HepG2 (cell line): ENCODE data around the gene MAN2B2. TPM values are rescaled to one million over a fixed set of nuclear protein-coding genes. Genes with fewer than 3 reads are reported as not detected.

Experiments used
- ATAC-seq: fragments of 200-7000 bp; cut with Tn5 transposase; 3 replicates; pipeline ENCODE4 v1.9.1; 2020; ENCODE audit warnings: mild to moderate bottlenecking, moderate library complexity
- BruUV-seq: library from RNA; stranded (reverse); fragments of 400-500 nt; replicated peaks from 2 replicates; lab custom pipeline; 2021; lab: Mats Ljungman, UMichigan
- CTCF ChIA-PET: fragments of 300-600 bp; formaldehyde crosslinking; extraction: SDS; loops from one replicate; lab custom pipeline; 2021; ENCODE audit warnings: low total read pairs, inconsistent platforms, low intra/inter-chr PET ratio; lab: Yijun Ruan, JAX
- POLR2A ChIA-PET: fragments of 350-600 bp; sonication (Branson Sonifier 250); formaldehyde crosslinking; loops from one replicate; lab custom pipeline; 2020; ENCODE audit warnings: antibody characterized with exemption, inconsistent platforms; lab: Yijun Ruan, JAX
- DNase-seq: peaks from one replicate; pipeline ENCODE4 v3.0.0-alpha.2; 2015; ENCODE audit warnings: low spot score
- FAIRE-seq: peaks from 3 replicates; lab custom pipeline; 2011; peaks lifted over from hg19 to GRCh38; lab: Jason Lieb, UNC
- H2AFZ ChIP-seq: one replicate; pipeline ENCODE4 v1.6.1; 2011; ENCODE audit warnings: low read length, inconsistent platforms
- H3K27ac ChIP-seq: fragments of 300-600 bp; 3 replicates; pipeline ENCODE4 v1.8.0; 2011; ENCODE audit warnings: mixed run types, mild to moderate bottlenecking, mixed read lengths, low read length, inconsistent platforms; ENCODE audit not compliant: insufficient read depth; ENCODE audit errors: extremely low read length
- H3K27me3 ChIP-seq, 2 experiments: fragments of 200-600 bp in 1 of 2; 2 replicates in 1 of 2; 3 replicates in 1 of 2; pipeline versions ENCODE4 v1.6.0 to v1.8.0; 2011; ENCODE audit warnings: low read length in 2 of 2, mild to moderate bottlenecking in 2 of 2, moderate library complexity in 2 of 2, inconsistent platforms in 1 of 2; ENCODE audit not compliant: insufficient read depth in 2 of 2, control insufficient read depth in 1 of 2
- H3K36me3 ChIP-seq, 2 experiments: fragments of 200-600 bp in 1 of 2; replicated peaks in 1 of 2; 2 replicates in 1 of 2; 3 replicates in 1 of 2; pipeline versions ENCODE4 v1.5.1 to v1.8.0; 2011; ENCODE audit warnings: low read length in 2 of 2, inconsistent platforms in 1 of 2; ENCODE audit not compliant: insufficient read depth in 2 of 2, control insufficient read depth in 1 of 2
- H3K4me1 ChIP-seq: 2 replicates; pipeline ENCODE4 v1.5.1; 2012; ENCODE audit warnings: low read length, inconsistent platforms; ENCODE audit not compliant: insufficient read depth
- H3K4me2 ChIP-seq: 2 replicates; pipeline ENCODE4 v1.6.0; 2011; ENCODE audit warnings: low read depth, low read length, inconsistent platforms
- H3K4me3 ChIP-seq, 3 experiments: fragments of 200-600 bp in 1 of 3; sonication (generic), shearing (Covaris generic) in 1 of 3; replicated peaks in 1 of 3; 2 replicates each; pipeline ENCODE4 v1.5.1; 2011 to 2016; ENCODE audit warnings: low read length in 3 of 3, inconsistent platforms in 2 of 3, low read depth in 2 of 3, mild to moderate bottlenecking in 2 of 3, control low read depth in 1 of 3, mixed read lengths in 1 of 3; ENCODE audit not compliant: insufficient read depth in 1 of 3
- H3K79me2 ChIP-seq: one replicate; pipeline ENCODE4 v1.6.1; 2011; ENCODE audit warnings: low read length, inconsistent platforms; ENCODE audit not compliant: insufficient read depth
- H3K9ac ChIP-seq: 2 replicates; pipeline ENCODE4 v1.6.0; 2011; ENCODE audit warnings: mild to moderate bottlenecking, low read depth, low read length, inconsistent platforms; ENCODE audit not compliant: insufficient read depth
- H3K9me3 ChIP-seq: 2 replicates; pipeline ENCODE4 v1.5.1; 2012; ENCODE audit warnings: mild to moderate bottlenecking, low read length
- H4K20me1 ChIP-seq: 2 replicates; pipeline ENCODE4 v1.6.0; 2011; ENCODE audit warnings: inconsistent platforms, mild to moderate bottlenecking, low read length, moderate library complexity; ENCODE audit not compliant: insufficient read depth
- KLF11 ChIP-seq: IDR thresholded peaks from 2 replicates; pipeline ENCODE4 v1.6.1; 2016; ENCODE audit warnings: missing compliant biosample characterization
- KLF13 ChIP-seq: sonication (generic); formaldehyde crosslinking; IDR thresholded peaks from 2 replicates; pipeline ENCODE4 v1.4.0; 2020; ENCODE audit warnings: mild to moderate bottlenecking, missing genetic modification reagents
- NFYC ChIP-seq: IDR thresholded peaks from 2 replicates; pipeline ENCODE4 v1.6.1; 2016; ENCODE audit warnings: missing genetic modification reagents, missing compliant biosample characterization
- NPAS2 ChIP-seq: sonication (generic); formaldehyde crosslinking; IDR thresholded peaks from 2 replicates; pipeline ENCODE4 v1.8.0; 2022; ENCODE audit warnings: mild to moderate bottlenecking, missing genetic modification reagents, borderline replicate concordance
- NR3C1 ChIP-seq: sonication (generic); formaldehyde crosslinking; IDR thresholded peaks from 2 replicates; pipeline ENCODE4 v1.4.0; 2020; ENCODE audit warnings: missing genetic modification reagents
- SP1 ChIP-seq, 2 experiments: fragments of 450-650 bp in 1 of 2; sonication (generic) in 1 of 2; formaldehyde crosslinking in 1 of 2; IDR thresholded peaks; 2 replicates each; pipeline versions ENCODE4 v1.4.0 to v1.6.1; 2016 to 2020; ENCODE audit warnings: missing genetic modification reagents in 1 of 2
- TBX3 ChIP-seq: fragments of 450-650 bp; IDR thresholded peaks from 2 replicates; pipeline ENCODE4 v1.6.1; 2017; ENCODE audit warnings: antibody characterized with exemption, mild to moderate bottlenecking, inconsistent platforms, borderline replicate concordance
- TMF1 ChIP-seq: sonication (generic); formaldehyde crosslinking; IDR thresholded peaks from 2 replicates; pipeline ENCODE4 v1.8.1; 2022; ENCODE audit warnings: low read depth, missing genetic modification reagents
- ZNF329 ChIP-seq: sonication (generic); formaldehyde crosslinking; IDR thresholded peaks from 2 replicates; pipeline ENCODE4 v1.9.0; 2021; ENCODE audit warnings: low read depth, mild to moderate bottlenecking, missing genetic modification reagents
- ZNF451 ChIP-seq: sonication (generic); formaldehyde crosslinking; IDR thresholded peaks from 2 replicates; pipeline ENCODE4 v1.5.0; 2020; ENCODE audit warnings: mild to moderate bottlenecking, missing genetic modification reagents
- ZNF607 ChIP-seq: sonication (generic); formaldehyde crosslinking; IDR thresholded peaks from 2 replicates; pipeline ENCODE4 v1.5.1; 2020; ENCODE audit warnings: missing genetic modification reagents, mild to moderate bottlenecking, borderline replicate concordance
- ZNF652 ChIP-seq: IDR thresholded peaks from 2 replicates; pipeline ENCODE4 v1.6.1; 2016; ENCODE audit warnings: low read depth, borderline replicate concordance
- ZNF75D ChIP-seq: sonication (generic); formaldehyde crosslinking; IDR thresholded peaks from 2 replicates; pipeline ENCODE4 v1.8.1; 2023; ENCODE audit warnings: missing genetic modification reagents, mild to moderate bottlenecking, borderline replicate concordance
- WGBS: methylation state at CpG from one replicate; pipeline ENCODE4 v1.1.6; 2017; ENCODE audit warnings: low lambda C conversion rate; 5-methylcytosine and 5-hydroxymethylcytosine counted together
- in situ Hi-C: cut with HindIII; loops from 2 replicates; pipeline ENCODE4 v1.10.0; 2017; ENCODE audit warnings: low pct_unique_long_range_greater_than_20kb; ENCODE audit not compliant: extremely low pct_ligation_motif_present
- intact Hi-C: fragments of 100-400 bp; cut with micrococcal nuclease; formaldehyde crosslinking; loops from one replicate; pipeline ENCODE4 v1.10.0; 2022; ENCODE audit not compliant: unreplicated experiment
- polyA plus RNA-seq, 8 experiments: library from polyadenylated mRNA; depleted of rRNA in 3 of 8; stranded (reverse) in 7 of 8; unstranded in 1 of 8; fragments of >200 nt; fragmentation: Illumina TruSeq in 4 of 8; extraction: Trizol in 4 of 8; gene quantifications; 2 replicates each; pipeline versions ENCODE4 v1.2.1 to v1.2.3, GENCODE V29; 2011 to 2016; ENCODE audit warnings: low read depth in 4 of 8, missing spikeins in 1 of 8, mixed read lengths in 1 of 8; ENCODE audit not compliant: insufficient read depth in 1 of 8
- total RNA-seq, 5 experiments: library from RNA; depleted of rRNA; stranded (reverse); fragments of >200 nt; fragmentation: Illumina TruSeq; extraction: Trizol; gene quantifications; 2 replicates each; pipeline ENCODE4 v1.2.3, GENCODE V29; 2016; ENCODE audit warnings: low read depth in 1 of 5
- TF ChIP-seq, protein P1 (sequence below): sonication (generic); formaldehyde crosslinking; IDR thresholded peaks from 2 replicates; pipeline ENCODE4 v1.4.0; 2020; ENCODE audit warnings: missing genetic modification reagents, low read depth, mild to moderate bottlenecking, borderline replicate concordance
- TF ChIP-seq, protein P2 (sequence below): sonication (generic); formaldehyde crosslinking; IDR thresholded peaks from 2 replicates; pipeline ENCODE4 v1.8.0; 2022; ENCODE audit warnings: low read depth, missing genetic modification reagents
- TF ChIP-seq, protein P3 (sequence below): sonication (generic); formaldehyde crosslinking; IDR thresholded peaks from 2 replicates; pipeline ENCODE4 v1.9.0; 2021; ENCODE audit warnings: missing genetic modification reagents, borderline replicate concordance

Gene MAN2B2
- total and polyA plus RNA-seq, 2 of the 13 experiments (the other 11 are each of a cell fraction or from before 2014, with no cell fraction given): 4.8 to 5.4 TPM

DNA sequence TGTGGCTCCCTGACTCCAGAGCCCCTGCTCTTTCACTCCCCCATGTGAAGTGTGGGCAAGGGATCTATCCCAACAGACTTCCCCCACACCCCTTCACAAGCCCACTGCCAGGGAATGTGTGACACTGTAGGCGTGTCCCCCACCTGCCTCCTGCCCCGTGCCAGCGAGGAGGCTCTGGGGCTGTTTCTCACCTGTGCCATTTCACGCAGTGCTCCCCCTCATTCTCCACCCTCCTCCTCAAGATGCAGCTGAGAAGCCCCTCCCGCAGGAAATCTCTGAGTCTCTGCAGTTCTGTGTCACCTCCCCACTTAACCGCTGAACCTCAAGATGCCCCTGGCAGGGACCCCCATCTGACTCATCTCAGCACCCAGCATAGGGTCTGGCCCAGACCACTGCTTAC, 5.4 kb downstream of the MAN2B2 start:
- 96% methylated on average over 6 of the region's 6 CpGs for WGBS
- FAIRE-seq: no peak

More for the DNA sequence above, 5.4 kb downstream of the MAN2B2 start:
- H4K20me1 ChIP-seq: no peaks in the 10 kb centered on the region
- intact Hi-C loops (no loop called here), in situ Hi-C loops (no loop called here)
- no peak overlapping the region for H3K4me2 ChIP-seq
- CTCF ChIA-PET: no interaction called here
- H3K4me1 ChIP-seq: peaks cover 7% of the 10 kb centered on the region
- H3K27ac ChIP-seq: no peak overlapping the region
- H3K36me3 ChIP-seq: peaks cover 7 to 16% of the 10 kb centered on the region in 2 experiments; a peak in 3 of 5 replicates
- no peak for TF ChIP-seq ZNF652 (CRISPR knock-in tag)
- no peak for TF ChIP-seq NR3C1 (CRISPR knock-in tag)
- TF ChIP-seq TBX3: no peak
- TF ChIP-seq, protein P1, sequence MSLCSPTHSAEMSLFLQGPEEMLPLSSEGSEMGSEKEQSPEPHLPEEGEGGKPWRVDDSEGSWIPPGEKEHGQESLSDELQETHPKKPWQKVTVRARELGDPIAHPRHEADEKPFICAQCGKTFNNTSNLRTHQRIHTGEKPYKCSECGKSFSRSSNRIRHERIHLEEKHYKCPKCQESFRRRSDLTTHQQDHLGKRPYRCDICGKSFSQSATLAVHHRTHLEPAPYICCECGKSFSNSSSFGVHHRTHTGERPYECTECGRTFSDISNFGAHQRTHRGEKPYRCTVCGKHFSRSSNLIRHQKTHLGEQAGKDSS (CRISPR knock-in tag): no peak
- TF ChIP-seq ZNF329 (CRISPR knock-in tag): no peak
- TF ChIP-seq NPAS2: no peak
- TF ChIP-seq ZNF451 (CRISPR knock-in tag): no peak
- TF ChIP-seq, protein P2, sequence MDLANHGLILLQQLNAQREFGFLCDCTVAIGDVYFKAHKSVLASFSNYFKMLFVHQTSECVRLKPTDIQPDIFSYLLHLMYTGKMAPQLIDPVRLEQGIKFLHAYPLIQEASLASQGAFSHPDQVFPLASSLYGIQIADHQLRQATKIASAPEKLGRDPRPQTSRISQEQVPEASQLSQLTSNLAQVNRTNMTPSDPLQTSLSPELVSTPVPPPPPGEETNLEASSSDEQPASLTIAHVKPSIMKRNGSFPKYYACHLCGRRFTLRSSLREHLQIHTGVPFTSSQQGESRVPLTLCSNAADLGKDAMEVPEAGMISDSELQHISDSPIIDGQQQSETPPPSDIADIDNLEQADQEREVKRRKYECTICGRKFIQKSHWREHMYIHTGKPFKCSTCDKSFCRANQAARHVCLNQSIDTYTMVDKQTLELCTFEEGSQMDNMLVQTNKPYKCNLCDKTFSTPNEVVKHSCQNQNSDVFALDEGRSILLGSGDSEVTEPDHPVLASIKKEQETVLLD (CRISPR knock-in tag): no peak
- no peak for TF ChIP-seq ZNF607 (CRISPR knock-in tag)
- no peak for TF ChIP-seq NFYC (CRISPR knock-in tag)
- no peak for TF ChIP-seq SP1 (IDR thresholded peaks at IDR 0.05)
- no peak for TF ChIP-seq SP1 (CRISPR knock-in tag; IDR thresholded peaks at IDR 0.05)
- TF ChIP-seq KLF11: no peak
- TF ChIP-seq ZNF75D (CRISPR knock-in tag): no peak
- TF ChIP-seq TMF1 (CRISPR knock-in tag): no peak
- no peak for TF ChIP-seq KLF13
- TF ChIP-seq, protein P3, sequence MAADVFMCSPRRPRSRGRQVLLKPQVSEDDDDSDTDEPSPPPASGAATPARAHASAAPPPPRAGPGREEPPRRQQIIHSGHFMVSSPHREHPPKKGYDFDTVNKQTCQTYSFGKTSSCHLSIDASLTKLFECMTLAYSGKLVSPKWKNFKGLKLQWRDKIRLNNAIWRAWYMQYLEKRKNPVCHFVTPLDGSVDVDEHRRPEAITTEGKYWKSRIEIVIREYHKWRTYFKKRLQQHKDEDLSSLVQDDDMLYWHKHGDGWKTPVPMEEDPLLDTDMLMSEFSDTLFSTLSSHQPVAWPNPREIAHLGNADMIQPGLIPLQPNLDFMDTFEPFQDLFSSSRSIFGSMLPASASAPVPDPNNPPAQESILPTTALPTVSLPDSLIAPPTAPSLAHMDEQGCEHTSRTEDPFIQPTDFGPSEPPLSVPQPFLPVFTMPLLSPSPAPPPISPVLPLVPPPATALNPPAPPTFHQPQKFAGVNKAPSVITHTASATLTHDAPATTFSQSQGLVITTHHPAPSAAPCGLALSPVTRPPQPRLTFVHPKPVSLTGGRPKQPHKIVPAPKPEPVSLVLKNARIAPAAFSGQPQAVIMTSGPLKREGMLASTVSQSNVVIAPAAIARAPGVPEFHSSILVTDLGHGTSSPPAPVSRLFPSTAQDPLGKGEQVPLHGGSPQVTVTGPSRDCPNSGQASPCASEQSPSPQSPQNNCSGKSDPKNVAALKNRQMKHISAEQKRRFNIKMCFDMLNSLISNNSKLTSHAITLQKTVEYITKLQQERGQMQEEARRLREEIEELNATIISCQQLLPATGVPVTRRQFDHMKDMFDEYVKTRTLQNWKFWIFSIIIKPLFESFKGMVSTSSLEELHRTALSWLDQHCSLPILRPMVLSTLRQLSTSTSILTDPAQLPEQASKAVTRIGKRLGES (CRISPR knock-in tag): no peak
- no TSS peak for BruUV-seq
- DNase-seq (no peak), ATAC-seq (no peak)
- no peak overlapping the region for H3K4me3 ChIP-seq
- H3K27me3 ChIP-seq: no peaks in the 10 kb centered on the region
- no peaks in the 10 kb centered on the region for H3K79me2 ChIP-seq
- POLR2A ChIA-PET: no interaction called here
- no peak overlapping the region for H2AFZ ChIP-seq
- no peak overlapping the region for H3K9ac ChIP-seq
- H3K9me3 ChIP-seq: no peaks in the 10 kb centered on the region
